Activated CD4-positive, alpha-beta T cell treated with anti-CD3 and anti-CD28 coated beads, Interleukin-2, amount 10 ng/mL, durations not matched to agents 7 days and 5 days (primary cell): ENCODE data around the gene MACROD2. TPM values are rescaled to one million over a fixed set of nuclear protein-coding genes. Genes with fewer than 3 reads are reported as not detected.
"Not testable (repeated sequence)": the region's sequence is repeated elsewhere in the genome, so short reads cannot be mapped to it uniquely, and the experiment has no call there.

ENCODE experiments used
- CTCF ChIA-PET: fragments of 350-600 bp; sonication (Branson Sonifier 250); formaldehyde crosslinking; loops from one replicate; lab custom pipeline; 2021; ENCODE audit warnings: antibody characterized with exemption; lab: Charles Lee
- POLR2A ChIA-PET: fragments of 350-600 bp; sonication (Branson Sonifier 250); formaldehyde crosslinking; loops from one replicate; lab custom pipeline; 2021; ENCODE audit warnings: antibody characterized with exemption; lab: Charles Lee
- DNase-seq: peaks from one replicate; pipeline ENCODE4 v3.0.0-alpha.2; 2020
- H3K27ac Mint-ChIP-seq: one replicate; pipeline ENCODE4 v1.8.0; 2021; ENCODE audit warnings: mild to moderate bottlenecking, moderate library complexity, mixed read lengths
- H3K27me3 Mint-ChIP-seq: one replicate; pipeline ENCODE4 v1.8.0; 2021; ENCODE audit warnings: mixed read lengths
- H3K36me3 Mint-ChIP-seq: one replicate; pipeline ENCODE4 v1.8.0; 2021; ENCODE audit warnings: low read depth, mixed read lengths
- H3K4me1 Mint-ChIP-seq: one replicate; pipeline ENCODE4 v1.8.0; 2021; ENCODE audit warnings: mixed read lengths
- H3K4me3 Mint-ChIP-seq: one replicate; pipeline ENCODE4 v1.8.0; 2021; ENCODE audit warnings: mild to moderate bottlenecking, moderate library complexity, mixed read lengths
- H3K9me3 Mint-ChIP-seq: one replicate; pipeline ENCODE4 v1.8.0; 2021; ENCODE audit warnings: mixed read lengths
- total RNA-seq, 2 experiments: library from RNA; stranded (reverse); gene quantifications; one replicate each; pipeline ENCODE4 v1.2.3, GENCODE V29; 2021

MACROD2 gene
- total RNA-seq, 2 experiments from 2014 or later: not detected

DNA sequence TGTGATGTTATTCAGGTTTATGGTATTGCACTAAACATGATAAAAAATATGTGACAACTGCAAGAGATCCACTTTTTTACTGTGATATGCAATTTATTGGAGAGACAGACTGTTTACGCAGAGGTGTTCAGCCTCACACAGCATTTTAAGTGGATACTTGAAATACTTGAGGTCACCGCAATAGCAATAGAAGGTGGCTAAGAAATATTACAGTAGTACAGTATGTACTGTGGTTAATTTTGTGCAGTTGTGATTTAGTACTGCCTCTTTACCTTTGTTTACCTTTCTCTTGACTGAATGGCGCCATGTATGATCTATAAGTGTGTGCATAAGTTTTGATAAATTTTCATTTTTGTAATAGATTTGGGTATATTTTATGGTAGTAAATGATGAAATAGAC is 17.4 kb downstream of the MACROD2 start:
- Mint-ChIP-seq H3K9me3 (peaks cover 8% of the 10 kb centered on the region), H3K36me3 (no peaks in the 10 kb centered on the region), H3K4me1 (no peaks in the 10 kb centered on the region), H3K4me3 (no peak overlapping the region), H3K27ac (no peak overlapping the region), H3K27me3 (no peaks in the 10 kb centered on the region)
- DNase-seq: no peak
- ChIA-PET POLR2A (no interaction called here), CTCF (no interaction called here)

DNA sequence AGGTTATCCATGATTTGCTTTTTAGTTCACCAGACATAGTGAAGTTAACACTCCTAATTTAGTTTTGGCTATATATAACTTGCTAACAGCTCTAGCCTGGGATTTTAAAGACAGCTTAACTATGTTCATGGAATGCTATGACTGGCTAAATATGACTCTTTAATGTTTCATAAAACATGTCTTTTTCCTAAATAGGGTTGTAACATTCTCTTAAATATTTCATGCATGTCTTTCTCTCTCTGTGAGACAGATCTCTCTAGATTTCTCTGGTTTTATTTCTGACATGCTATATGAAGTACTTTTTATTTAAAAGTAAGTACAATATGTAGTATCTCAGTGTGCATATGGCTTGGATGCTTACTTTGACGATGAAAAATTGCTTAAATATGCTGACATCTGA is 35.7 kb downstream of the MACROD2 start:
- H3K9me3 Mint-ChIP-seq: no peaks in the 10 kb centered on the region

DNA sequence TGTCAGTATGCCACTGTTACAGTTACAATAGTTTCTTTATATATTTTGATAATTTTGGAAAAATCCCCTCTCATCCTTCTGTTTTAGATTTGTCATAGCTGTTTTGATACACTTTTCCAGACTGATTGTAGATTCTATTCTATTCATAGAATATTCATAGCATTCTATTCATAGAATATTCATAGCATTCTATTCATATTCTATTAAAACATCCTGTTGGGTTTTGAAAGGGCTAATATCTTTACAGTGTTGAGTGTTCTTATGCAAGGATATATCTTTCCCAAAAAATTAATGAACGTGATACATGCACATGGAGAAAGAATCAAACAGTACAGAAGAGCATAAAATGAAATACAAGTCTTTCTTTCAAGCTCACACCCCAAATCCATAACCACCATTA is 38.0 kb downstream of the MACROD2 start:
- POLR2A ChIA-PET: no interaction called here
- Mint-ChIP-seq H3K4me3 (no peak overlapping the region), H3K4me1 (no peaks in the 10 kb centered on the region), H3K9me3 (no peaks in the 10 kb centered on the region), H3K36me3 (no peaks in the 10 kb centered on the region), H3K27me3 (no peaks in the 10 kb centered on the region), H3K27ac (no peak overlapping the region)
- CTCF ChIA-PET: no interaction called here
- DNase-seq: no peak

More for the DNA sequence above, 35.7 kb downstream of the MACROD2 start:
- ChIA-PET POLR2A (no interaction called here), CTCF (no interaction called here)
- Mint-ChIP-seq H3K27me3 (no peaks in the 10 kb centered on the region), H3K27ac (no peak overlapping the region), H3K36me3 (no peaks in the 10 kb centered on the region), H3K4me3 (no peak overlapping the region), H3K4me1 (no peaks in the 10 kb centered on the region)
- DNase-seq: no peak

DNA sequence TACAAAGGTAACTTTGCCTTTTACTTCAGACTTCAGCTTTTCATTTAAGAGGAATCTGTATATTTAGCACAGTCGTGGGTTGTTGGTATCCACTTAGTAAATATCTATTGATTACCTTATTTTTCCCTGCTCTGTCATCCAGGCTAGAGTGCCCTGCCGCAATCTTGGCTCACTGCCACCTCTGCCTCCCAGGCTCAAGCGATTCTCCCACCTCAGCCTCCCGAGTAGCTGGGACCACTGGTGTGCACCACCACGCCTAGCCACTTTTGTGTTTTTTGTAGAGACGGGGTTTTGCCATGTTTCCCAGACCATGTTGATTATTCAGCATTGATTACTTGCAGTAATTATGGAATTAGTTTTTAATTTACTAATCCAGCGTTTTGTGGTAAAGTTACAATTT is 41.3 kb downstream of the MACROD2 start:
- DNase-seq: no peak
- H3K4me3 Mint-ChIP-seq: no peak overlapping the region
- H3K36me3 Mint-ChIP-seq: no peaks in the 10 kb centered on the region
- H3K9me3 Mint-ChIP-seq: no peaks in the 10 kb centered on the region
- no peaks in the 10 kb centered on the region for H3K27me3 Mint-ChIP-seq
- POLR2A ChIA-PET: no interaction called here
- CTCF ChIA-PET: no interaction called here
- H3K4me1 Mint-ChIP-seq: no peaks in the 10 kb centered on the region
- H3K27ac Mint-ChIP-seq: no peak overlapping the region

DNA sequence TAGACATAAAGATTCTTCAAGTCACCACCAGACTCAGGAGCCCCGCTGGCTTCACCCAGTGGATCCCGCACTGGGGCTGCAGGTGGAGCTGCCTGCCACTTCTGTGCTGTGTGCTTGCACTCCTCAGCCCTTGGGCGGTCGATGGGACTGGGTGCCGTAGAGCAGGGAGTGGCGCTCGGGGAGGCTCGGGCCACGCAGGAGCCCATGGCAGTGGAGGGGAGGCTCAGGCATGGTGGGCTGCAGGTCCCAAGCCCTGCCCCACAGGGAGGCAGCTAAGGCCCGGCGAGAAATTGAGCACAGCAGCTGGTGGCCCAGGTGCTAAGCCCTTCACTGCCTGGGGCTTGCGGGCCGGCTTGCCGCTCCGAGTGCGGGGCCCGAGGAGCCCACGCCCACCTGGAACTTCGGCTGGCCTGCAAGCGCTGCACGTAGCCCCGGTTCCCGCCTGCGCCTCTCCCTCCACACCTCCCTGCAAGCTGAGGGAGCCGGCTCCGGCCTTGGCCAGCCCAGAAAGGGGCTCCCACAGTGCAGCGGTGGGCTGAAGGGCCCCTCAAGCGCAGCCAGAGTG is 49.5 kb downstream of the MACROD2 start:
- H3K27ac Mint-ChIP-seq, CTCF ChIA-PET: not testable (repeated sequence)

DNA sequence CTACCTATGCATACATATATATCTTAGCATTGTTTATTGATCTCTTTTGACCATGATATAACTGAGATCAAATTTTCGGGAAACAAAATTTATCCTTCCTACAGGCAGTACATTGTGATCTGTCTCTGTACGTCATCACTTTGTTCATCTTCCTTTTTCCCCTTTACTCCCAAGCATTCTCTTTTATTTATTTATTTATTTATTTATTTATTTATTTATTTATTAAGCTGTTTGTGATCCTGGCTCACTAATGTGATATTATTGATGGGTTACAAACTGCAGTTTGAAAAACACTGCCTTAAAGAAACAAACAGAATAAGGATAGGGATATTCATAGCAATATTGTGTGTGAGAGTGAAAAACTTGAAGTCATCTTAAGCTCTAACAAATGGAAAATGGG is 51.2 kb downstream of the MACROD2 start:
- ChIA-PET CTCF (no interaction called here), POLR2A (no interaction called here)
- Mint-ChIP-seq H3K4me1 (no peaks in the 10 kb centered on the region), H3K27ac (no peak overlapping the region), H3K4me3 (no peak overlapping the region), H3K9me3 (peaks cover 3% of the 10 kb centered on the region), H3K36me3 (no peaks in the 10 kb centered on the region), H3K27me3 (no peaks in the 10 kb centered on the region)
- DNase-seq: no peak

More for the DNA sequence above, 49.5 kb downstream of the MACROD2 start:
- H3K4me3 Mint-ChIP-seq, POLR2A ChIA-PET, H3K9me3 Mint-ChIP-seq, H3K36me3 Mint-ChIP-seq, H3K4me1 Mint-ChIP-seq, H3K27me3 Mint-ChIP-seq, DNase-seq: not testable (repeated sequence)

DNA sequence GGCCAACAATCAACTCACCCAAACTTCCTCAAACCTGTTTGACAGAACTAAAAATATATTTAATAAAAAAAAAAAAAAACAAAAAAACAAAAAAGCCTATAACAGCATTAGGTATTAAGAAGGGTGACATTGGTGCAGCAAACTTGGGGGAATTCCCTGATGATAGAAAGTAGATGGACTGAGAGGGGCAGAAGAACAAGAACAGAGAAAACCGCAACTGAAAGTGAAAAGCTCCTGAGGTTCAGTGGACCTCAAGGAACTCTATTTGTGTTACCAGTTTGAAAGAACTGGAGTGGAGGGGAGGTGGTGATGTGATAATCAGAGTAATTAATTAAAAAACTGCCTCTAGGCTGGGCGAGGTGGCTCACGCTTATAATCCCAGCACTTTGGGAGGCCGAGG is 53.8 kb downstream of the MACROD2 start:
- H3K27me3 Mint-ChIP-seq: no peaks in the 10 kb centered on the region
- H3K4me1 Mint-ChIP-seq: no peaks in the 10 kb centered on the region
- ChIA-PET CTCF (no interaction called here), POLR2A (no interaction called here)
- H3K9me3 Mint-ChIP-seq: peaks cover under 1% of the 10 kb centered on the region
- no peak for DNase-seq
- H3K36me3 Mint-ChIP-seq: no peaks in the 10 kb centered on the region
- no peak overlapping the region for H3K27ac Mint-ChIP-seq
- no peak overlapping the region for H3K4me3 Mint-ChIP-seq

DNA sequence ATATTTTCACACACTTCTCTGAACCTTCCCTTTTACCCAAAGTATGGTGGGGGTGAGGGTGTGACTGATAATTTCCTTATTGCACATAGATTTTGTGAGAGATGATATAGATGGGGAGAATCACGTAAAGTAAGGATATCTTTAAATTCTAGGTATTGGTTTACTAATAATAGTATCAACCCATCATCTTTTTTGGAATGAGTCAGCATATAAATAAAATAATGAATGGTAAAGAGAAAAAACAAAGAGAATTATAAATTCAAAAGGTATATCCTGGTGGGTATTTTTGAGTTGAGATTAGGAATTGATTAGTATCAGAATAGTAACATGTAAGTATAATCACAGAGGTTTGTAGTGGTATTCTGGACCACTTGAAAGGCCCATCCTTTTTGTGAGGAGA is 56.1 kb downstream of the MACROD2 start:
- Mint-ChIP-seq H3K27me3 (peaks cover 4% of the 10 kb centered on the region), H3K4me1 (no peaks in the 10 kb centered on the region), H3K27ac (no peak overlapping the region), H3K36me3 (no peaks in the 10 kb centered on the region), H3K9me3 (no peaks in the 10 kb centered on the region), H3K4me3 (no peak overlapping the region)
- ChIA-PET POLR2A (no interaction called here), CTCF (no interaction called here)
- no peak for DNase-seq

DNA sequence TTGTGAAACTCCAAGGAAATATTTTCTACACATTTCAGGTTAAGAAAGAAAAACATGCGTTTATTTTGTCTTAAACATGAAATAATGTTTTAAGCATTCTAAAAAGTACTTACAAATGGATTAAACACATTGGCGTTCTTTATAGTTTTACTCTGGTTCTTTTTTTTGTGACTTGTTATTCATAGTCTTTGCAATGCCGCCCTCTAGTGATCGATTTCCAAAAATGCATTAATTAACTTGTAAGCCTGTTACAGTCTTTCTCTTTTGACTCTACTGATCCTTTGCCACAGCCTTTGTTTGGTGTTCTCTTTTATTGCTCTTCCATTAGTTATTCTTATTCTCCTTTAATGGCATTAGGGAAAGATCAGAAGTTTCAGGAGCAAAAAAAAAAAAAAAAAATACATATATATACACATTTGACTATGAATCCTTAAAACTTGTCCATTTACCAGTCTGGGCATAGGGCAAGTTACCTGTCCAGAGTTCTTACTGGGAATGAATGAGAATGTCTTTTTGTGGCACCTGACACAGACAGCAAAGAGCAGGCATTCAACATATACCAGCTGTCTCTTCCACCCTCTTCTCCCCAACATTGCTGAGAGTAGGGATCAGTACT is 59.9 kb downstream of the MACROD2 start:
- no peaks in the 10 kb centered on the region for H3K9me3 Mint-ChIP-seq
- DNase-seq: peak; percentile 52
- no peak overlapping the region for H3K4me3 Mint-ChIP-seq
- ChIA-PET CTCF (interaction anchor here (0.6 kb wide), 1 partner anchor 37 kb away, joined by 4 read pairs; no protein-coding TSS in a partner anchor), POLR2A (no interaction called here)
- H3K4me1 Mint-ChIP-seq: no peaks in the 10 kb centered on the region
- peaks cover 4% of the 10 kb centered on the region for H3K27me3 Mint-ChIP-seq
- H3K27ac Mint-ChIP-seq: no peak overlapping the region
- no peaks in the 10 kb centered on the region for H3K36me3 Mint-ChIP-seq

DNA sequence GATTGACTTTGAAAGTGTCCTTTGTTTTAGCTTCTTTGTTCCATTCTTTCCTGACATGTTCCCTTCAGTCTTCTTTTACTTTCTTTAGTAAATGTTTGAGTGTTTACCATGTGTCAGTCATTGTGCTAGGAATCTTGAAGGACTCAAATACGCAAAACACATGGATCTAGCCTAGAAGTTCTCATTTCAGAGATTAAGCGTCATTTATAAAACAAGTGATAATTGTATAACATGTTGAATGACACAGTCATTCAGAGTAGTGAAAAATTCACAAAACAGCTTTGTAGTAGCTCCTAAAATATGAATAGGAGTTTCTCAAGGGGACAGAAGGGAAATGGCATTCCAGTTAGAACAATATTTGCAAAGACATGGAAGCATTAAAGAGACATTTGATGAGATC is 66.9 kb downstream of the MACROD2 start:
- CTCF ChIA-PET: no interaction called here
- Mint-ChIP-seq H3K27me3 (no peaks in the 10 kb centered on the region), H3K4me1 (no peaks in the 10 kb centered on the region), H3K9me3 (no peaks in the 10 kb centered on the region), H3K36me3 (no peaks in the 10 kb centered on the region), H3K4me3 (no peak overlapping the region), H3K27ac (no peak overlapping the region)
- no peak for DNase-seq
- POLR2A ChIA-PET: no interaction called here

DNA sequence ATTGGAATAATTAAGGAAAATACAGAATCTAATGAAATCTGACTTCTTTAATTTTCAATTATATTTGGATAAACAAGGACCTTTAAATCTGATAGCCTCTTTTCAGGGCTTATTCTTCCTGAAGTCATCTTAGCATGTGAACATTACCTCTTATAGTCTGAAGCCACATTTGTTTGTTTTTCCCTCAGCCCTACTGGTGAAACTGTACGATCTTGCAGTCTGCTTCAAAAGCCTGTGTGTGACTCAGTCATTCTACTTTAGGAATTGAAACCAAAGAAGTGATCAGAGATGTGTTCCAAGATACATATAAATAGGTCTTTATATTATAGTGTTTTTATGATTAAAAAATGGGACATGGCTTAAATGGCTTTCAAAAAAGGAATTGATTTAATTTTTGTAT is 67.5 kb downstream of the MACROD2 start:
- H3K27me3 Mint-ChIP-seq: no peaks in the 10 kb centered on the region

DNA sequence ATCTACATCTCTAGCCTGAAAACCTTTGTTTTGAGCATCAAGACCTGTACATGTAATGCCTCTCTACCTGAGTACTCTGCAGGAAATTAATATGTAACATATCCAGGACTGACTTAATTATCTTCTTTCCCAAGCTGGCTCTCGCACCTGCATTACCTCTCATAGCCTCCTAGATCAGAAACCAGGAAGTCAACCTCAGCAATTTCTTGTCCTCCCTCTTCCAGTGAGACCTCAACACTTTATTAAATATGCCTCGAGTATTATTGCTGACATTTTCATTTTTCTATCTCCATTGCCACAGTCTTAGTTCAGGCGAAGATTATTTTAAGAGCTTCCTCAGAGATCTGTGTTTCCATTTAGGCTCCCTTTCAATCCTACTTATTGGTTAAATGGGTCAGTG is 69.0 kb downstream of the MACROD2 start:
- ChIA-PET CTCF (no interaction called here), POLR2A (no interaction called here)
- no peak for DNase-seq
- no peaks in the 10 kb centered on the region for H3K9me3 Mint-ChIP-seq
- H3K4me1 Mint-ChIP-seq: no peaks in the 10 kb centered on the region
- H3K27me3 Mint-ChIP-seq: no peaks in the 10 kb centered on the region
- H3K4me3 Mint-ChIP-seq: no peak overlapping the region
- no peaks in the 10 kb centered on the region for H3K36me3 Mint-ChIP-seq
- no peak overlapping the region for H3K27ac Mint-ChIP-seq

More for the DNA sequence above, 67.5 kb downstream of the MACROD2 start:
- Mint-ChIP-seq H3K4me3 (no peak overlapping the region), H3K36me3 (no peaks in the 10 kb centered on the region), H3K4me1 (no peaks in the 10 kb centered on the region), H3K27ac (no peak overlapping the region), H3K9me3 (no peaks in the 10 kb centered on the region)
- ChIA-PET CTCF (no interaction called here), POLR2A (no interaction called here)
- no peak for DNase-seq

DNA sequence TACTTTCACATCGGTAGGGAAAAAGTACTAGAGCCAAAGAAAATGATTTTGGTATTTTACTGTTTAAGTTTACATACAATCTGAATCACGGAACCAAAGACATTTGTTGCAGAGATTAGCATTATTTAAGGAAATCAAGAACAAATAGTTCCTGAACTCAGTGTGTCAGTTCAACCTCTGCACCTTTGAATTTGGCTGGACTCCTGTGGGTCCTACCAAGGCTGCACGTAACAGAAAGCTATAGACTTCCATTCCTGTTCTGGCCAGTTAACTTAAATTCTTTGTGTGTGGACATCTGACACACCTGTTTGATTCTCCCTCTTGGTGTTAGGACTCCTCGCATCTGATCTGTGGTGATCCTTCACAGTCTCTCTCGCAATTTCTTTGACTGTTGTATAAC is 69.6 kb downstream of the MACROD2 start:
- no peaks in the 10 kb centered on the region for H3K9me3 Mint-ChIP-seq
- no peak for DNase-seq
- ChIA-PET POLR2A (no interaction called here), CTCF (no interaction called here)
- no peak overlapping the region for H3K4me3 Mint-ChIP-seq
- H3K36me3 Mint-ChIP-seq: no peaks in the 10 kb centered on the region
- H3K27ac Mint-ChIP-seq: no peak overlapping the region
- H3K4me1 Mint-ChIP-seq: no peaks in the 10 kb centered on the region
- no peaks in the 10 kb centered on the region for H3K27me3 Mint-ChIP-seq

DNA sequence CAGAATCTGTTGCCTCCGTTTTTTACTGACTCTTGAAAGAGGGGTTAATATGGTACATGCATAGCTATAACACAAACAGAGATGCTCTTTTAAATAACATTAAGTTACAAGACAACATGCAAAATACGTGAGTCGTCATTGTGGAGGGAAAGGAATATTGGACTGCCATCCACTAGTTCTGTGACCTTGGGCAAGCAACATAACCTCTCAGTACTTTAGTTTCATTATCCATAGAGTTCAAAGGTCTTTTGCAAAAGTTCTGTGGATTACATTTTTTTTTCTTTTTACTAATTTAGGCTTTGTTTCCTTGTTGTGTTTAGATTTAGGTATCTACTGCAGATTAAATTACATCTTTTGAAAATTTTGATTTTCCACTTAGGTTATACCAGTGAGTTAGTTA is 70.5 kb downstream of the MACROD2 start:
- H3K4me1 Mint-ChIP-seq: no peaks in the 10 kb centered on the region
- H3K9me3 Mint-ChIP-seq: no peaks in the 10 kb centered on the region
- H3K4me3 Mint-ChIP-seq: no peak overlapping the region
- H3K27me3 Mint-ChIP-seq: no peaks in the 10 kb centered on the region
- CTCF ChIA-PET: no interaction called here
- POLR2A ChIA-PET: no interaction called here
- no peaks in the 10 kb centered on the region for H3K36me3 Mint-ChIP-seq
- no peak for DNase-seq
- H3K27ac Mint-ChIP-seq: no peak overlapping the region
